Neural cell (in vitro differentiated cells): ENCODE measurements around the gene SLC35D1. TPM values are rescaled to one million over a fixed set of nuclear protein-coding genes. Genes with fewer than 3 reads are reported as not detected.

Experiments
- H2AFZ ChIP-seq: fragments of 200-600, 300-800 bp; sonication (generic), shearing (Covaris generic); 2 replicates; pipeline ENCODE4 v1.6.0; 2014; ENCODE audit warnings: low read depth, mild to moderate bottlenecking, antibody characterized with exemption, low read length, moderate library complexity
- H3F3A ChIP-seq: fragments of 200-600 bp; shearing (Covaris generic); 2 replicates; pipeline ENCODE4 v1.6.1; 2016; ENCODE audit warnings: mild to moderate bottlenecking, moderate library complexity, mixed read lengths, antibody characterized with exemption, low read length; ENCODE audit not compliant: insufficient read depth, poor library complexity, severe bottlenecking
- H3K27ac ChIP-seq: fragments of 200-600, 300-800 bp; sonication (generic), shearing (Covaris generic); 2 replicates; pipeline ENCODE4 v1.5.1; 2014; ENCODE audit warnings: mild to moderate bottlenecking, low read length, moderate library complexity
- H3K27me3 ChIP-seq: fragments of 300-800, 200-600 bp; sonication (generic), shearing (Covaris generic); 2 replicates; pipeline ENCODE4 v1.6.0; 2014; ENCODE audit warnings: mild to moderate bottlenecking, low read depth, low read length, moderate library complexity; ENCODE audit not compliant: insufficient read depth
- H3K36me3 ChIP-seq: fragments of 300-800, 200-600 bp; sonication (generic), shearing (Covaris generic); 2 replicates; pipeline ENCODE4 v1.5.1; 2014; ENCODE audit warnings: mild to moderate bottlenecking, antibody characterized with exemption, low read length, moderate library complexity; ENCODE audit not compliant: insufficient read depth
- H3K4me2 ChIP-seq: fragments of 300-800, 200-600 bp; sonication (generic), shearing (Covaris generic); 2 replicates; pipeline ENCODE4 v1.6.0; 2014; ENCODE audit warnings: mild to moderate bottlenecking, low read length
- H3K4me3 ChIP-seq: fragments of 300-800, 200-600 bp; sonication (generic), shearing (Covaris generic); 2 replicates; pipeline ENCODE4 v1.5.1; 2014; ENCODE audit warnings: mild to moderate bottlenecking, low read length, moderate library complexity
- H3K79me2 ChIP-seq: fragments of 200-600 bp; shearing (Covaris generic); replicated peaks from 2 replicates; pipeline ENCODE4 v1.6.0; 2014; ENCODE audit warnings: mild to moderate bottlenecking, low read length, moderate library complexity; ENCODE audit not compliant: insufficient read depth
- H3K9ac ChIP-seq: fragments of 300-800, 200-600 bp; sonication (generic), shearing (Covaris generic); 2 replicates; pipeline ENCODE4 v1.6.1; 2016; ENCODE audit warnings: mild to moderate bottlenecking, low read length, mixed read lengths
- H3K9me2 ChIP-seq: fragments of 200-600 bp; shearing (Covaris generic); 2 replicates; pipeline ENCODE4 v1.6.1; 2016; ENCODE audit warnings: mild to moderate bottlenecking, low read length, mixed read lengths; ENCODE audit not compliant: insufficient read depth
- H3K9me3 ChIP-seq: fragments of 200-600, 300-800 bp; sonication (generic), shearing (Covaris generic); 2 replicates; pipeline ENCODE4 v1.6.1; 2016; ENCODE audit warnings: mild to moderate bottlenecking, mixed run types, low read length, moderate library complexity, mixed read lengths
- H4K20me1 ChIP-seq: fragments of 200-600 bp; shearing (Covaris generic); 2 replicates; pipeline ENCODE4 v1.6.1; 2016; ENCODE audit warnings: mild to moderate bottlenecking, mixed run types; ENCODE audit not compliant: insufficient read depth
- CTCF ChIP-seq: fragments of 450-650 bp; IDR thresholded peaks from 2 replicates; pipeline ENCODE4 v1.5.1; 2014; ENCODE audit warnings: antibody characterized with exemption, mild to moderate bottlenecking, moderate library complexity; ENCODE audit not compliant: poor library complexity, severe bottlenecking
- EP300 ChIP-seq: fragments of 450-650 bp; conservative IDR thresholded peaks from 2 replicates; pipeline ENCODE4 v1.6.1; 2014; ENCODE audit warnings: antibody characterized with exemption, mild to moderate bottlenecking, moderate library complexity; ENCODE audit not compliant: poor library complexity, severe bottlenecking
- EZH2 ChIP-seq: fragments of 200-600, 300-800 bp; shearing (Covaris generic), sonication (generic); IDR thresholded peaks from 2 replicates; pipeline ENCODE4 v1.6.1; 2014; ENCODE audit warnings: antibody characterized with exemption, low read length, borderline replicate concordance, mild to moderate bottlenecking; ENCODE audit not compliant: insufficient read depth, poor library complexity, severe bottlenecking
- MXI1 ChIP-seq: fragments of 450-650 bp; conservative IDR thresholded peaks from 2 replicates; pipeline ENCODE4 v1.6.1; 2014; ENCODE audit warnings: antibody characterized with exemption, mild to moderate bottlenecking; ENCODE audit not compliant: poor library complexity, severe bottlenecking
- POLR2AphosphoS5 ChIP-seq: IDR thresholded peaks from 2 replicates; pipeline ENCODE4 v1.6.1; 2012
- RAD21 ChIP-seq: fragments of 450-650 bp; conservative IDR thresholded peaks from 2 replicates; pipeline ENCODE4 v1.6.1; 2014; ENCODE audit warnings: antibody characterized with exemption, mild to moderate bottlenecking, moderate library complexity
- REST ChIP-seq: IDR thresholded peaks from 2 replicates; pipeline ENCODE4 v1.6.1; 2012; ENCODE audit warnings: borderline replicate concordance
- SMC3 ChIP-seq: fragments of 450-650 bp; conservative IDR thresholded peaks from 2 replicates; pipeline ENCODE4 v1.6.1; 2014; ENCODE audit warnings: antibody characterized with exemption, mild to moderate bottlenecking, moderate library complexity; ENCODE audit not compliant: poor library complexity
- TAF1 ChIP-seq: IDR thresholded peaks from 2 replicates; pipeline ENCODE4 v1.6.1; 2012; ENCODE audit warnings: low read depth
- polyA plus RNA-seq: library from polyadenylated mRNA; depleted of rRNA; stranded (reverse); fragments of >200 nt; gene quantifications from 2 replicates; pipeline ENCODE4 v1.2.3, GENCODE V29; 2014

The SLC35D1 gene
- polyA plus RNA-seq, 1 donor from 2014 or later = 17.9 TPM

- no peaks in the 10 kb centered on the region for H3K27me3 ChIP-seq
- no peak overlapping the region for H3K4me3 ChIP-seq
- H3K9me2 ChIP-seq = no peaks in the 10 kb centered on the region
- no peak overlapping the region for H3K27ac ChIP-seq
- no peaks in the 10 kb centered on the region for H3K36me3 ChIP-seq
- TF ChIP-seq POLR2AphosphoS5 (no peak), EZH2 (no peak), SMC3 (no peak), RAD21 (no peak), EP300 (no peak), TAF1 (no peak)
- H3K9me3 ChIP-seq = no peaks in the 10 kb centered on the region
- H4K20me1 ChIP-seq = no peaks in the 10 kb centered on the region
- no peaks in the 10 kb centered on the region for H3K79me2 ChIP-seq
- no peak overlapping the region for H3K9ac ChIP-seq
- no peak overlapping the region for H3K4me2 ChIP-seq
- H3F3A ChIP-seq = no peaks in the 10 kb centered on the region
- no peak overlapping the region for H2AFZ ChIP-seq
These were observed 24.3 kb upstream of the SLC35D1 start for GRCh38 chr1:67078291-67078690.

GRCh38 chr1:67077593-67077992 lies 23.6 kb upstream of the SLC35D1 start:
- Histone ChIP-seq H3K27me3 (no peaks in the 10 kb centered on the region), H3K9me3 (no peaks in the 10 kb centered on the region), H3K27ac (no peak overlapping the region), H2AFZ (no peak overlapping the region), H3K9ac (no peak overlapping the region), H3K79me2 (no peaks in the 10 kb centered on the region), H3F3A (no peaks in the 10 kb centered on the region), H3K4me2 (no peak overlapping the region), H4K20me1 (no peaks in the 10 kb centered on the region), H3K36me3 (no peaks in the 10 kb centered on the region), H3K9me2 (no peaks in the 10 kb centered on the region), H3K4me3 (no peak overlapping the region)
- TF ChIP-seq EZH2 (no peak), TAF1 (no peak), REST (no peak), SMC3 (no peak), EP300 (no peak), POLR2AphosphoS5 (no peak), CTCF (no peak), RAD21 (no peak), MXI1 (no peak)
